Measurements from ENCODE around the gene PIEZO2.

The PIEZO2 gene

GRCh38 chr18:10951631-10952544 lies 197.5 kb downstream of the PIEZO2 start:
- no peaks in the 10 kb centered on the region for H4K20me1 ChIP-seq (ENCODE audit: control insufficient read depth, insufficient read depth, low read depth, low read length)
- H3K27me3 ChIP-seq (ENCODE audit: control insufficient read depth, low read length) = no peaks in the 10 kb centered on the region
- H3K9me3 ChIP-seq (ENCODE audit: control insufficient read depth, insufficient read depth, low read length) = no peaks in the 10 kb centered on the region
- no peaks in the 10 kb centered on the region for H3K36me3 ChIP-seq (ENCODE audit: control insufficient read depth, low read length)
- H3K4me3 ChIP-seq (ENCODE audit: low read length) = no peak overlapping the region
- H3F3A ChIP-seq (ENCODE audit: control insufficient read depth, insufficient read depth) = no peaks in the 10 kb centered on the region
- no peaks in the 10 kb centered on the region for H3K79me2 ChIP-seq (ENCODE audit: control insufficient read depth, low read length)
- no peak overlapping the region for H3K4me2 ChIP-seq (ENCODE audit: low read length)
- TF ChIP-seq CTCF (IDR thresholded peaks at IDR 0.05; ENCODE audit: low read depth, low read length, poor library complexity, severe bottlenecking) (no peak), EZH2phosphoT487 (IDR thresholded peaks at IDR 0.05; ENCODE audit: borderline replicate concordance, low read length) (no peak)
- H3K4me1 ChIP-seq (ENCODE audit: control insufficient read depth, low read length) = no peaks in the 10 kb centered on the region
- no peaks in the 10 kb centered on the region for H3K9me2 ChIP-seq (replicated peaks; ENCODE audit: control insufficient read depth, low read length)
- H3K27ac ChIP-seq (ENCODE audit: low read depth, low read length) = no peak overlapping the region

- H3K4me2 ChIP-seq (ENCODE audit: low read length) = no peak overlapping the region
- H3K79me2 ChIP-seq (ENCODE audit: control insufficient read depth, low read length) = no peaks in the 10 kb centered on the region
- H3K27me3 ChIP-seq (ENCODE audit: control insufficient read depth, low read length) = no peaks in the 10 kb centered on the region
- H3K27ac ChIP-seq (ENCODE audit: low read depth, low read length) = no peak overlapping the region
- H3K36me3 ChIP-seq (ENCODE audit: control insufficient read depth, low read length) = no peaks in the 10 kb centered on the region
- no peaks in the 10 kb centered on the region for H3K9me2 ChIP-seq (replicated peaks; ENCODE audit: control insufficient read depth, low read length)
- no peaks in the 10 kb centered on the region for H3K4me1 ChIP-seq (ENCODE audit: control insufficient read depth, low read length)
- H3K4me3 ChIP-seq (ENCODE audit: low read length) = no peak overlapping the region
- H3F3A ChIP-seq (ENCODE audit: control insufficient read depth, insufficient read depth) = no peaks in the 10 kb centered on the region
- peaks cover 4% of the 10 kb centered on the region; the same call in 1 of the 2 replicates for H3K9me3 ChIP-seq (ENCODE audit: control insufficient read depth, insufficient read depth, low read length)
- TF ChIP-seq EZH2phosphoT487 (IDR thresholded peaks at IDR 0.05; ENCODE audit: borderline replicate concordance, low read length) (no peak), CTCF (IDR thresholded peaks at IDR 0.05; ENCODE audit: low read depth, low read length, poor library complexity, severe bottlenecking) (no peak)
- H4K20me1 ChIP-seq (ENCODE audit: control insufficient read depth, insufficient read depth, low read depth, low read length) = no peaks in the 10 kb centered on the region
Observed at GRCh38 chr18:10950876-10951630, 198.3 kb downstream of the PIEZO2 start.

DNA sequence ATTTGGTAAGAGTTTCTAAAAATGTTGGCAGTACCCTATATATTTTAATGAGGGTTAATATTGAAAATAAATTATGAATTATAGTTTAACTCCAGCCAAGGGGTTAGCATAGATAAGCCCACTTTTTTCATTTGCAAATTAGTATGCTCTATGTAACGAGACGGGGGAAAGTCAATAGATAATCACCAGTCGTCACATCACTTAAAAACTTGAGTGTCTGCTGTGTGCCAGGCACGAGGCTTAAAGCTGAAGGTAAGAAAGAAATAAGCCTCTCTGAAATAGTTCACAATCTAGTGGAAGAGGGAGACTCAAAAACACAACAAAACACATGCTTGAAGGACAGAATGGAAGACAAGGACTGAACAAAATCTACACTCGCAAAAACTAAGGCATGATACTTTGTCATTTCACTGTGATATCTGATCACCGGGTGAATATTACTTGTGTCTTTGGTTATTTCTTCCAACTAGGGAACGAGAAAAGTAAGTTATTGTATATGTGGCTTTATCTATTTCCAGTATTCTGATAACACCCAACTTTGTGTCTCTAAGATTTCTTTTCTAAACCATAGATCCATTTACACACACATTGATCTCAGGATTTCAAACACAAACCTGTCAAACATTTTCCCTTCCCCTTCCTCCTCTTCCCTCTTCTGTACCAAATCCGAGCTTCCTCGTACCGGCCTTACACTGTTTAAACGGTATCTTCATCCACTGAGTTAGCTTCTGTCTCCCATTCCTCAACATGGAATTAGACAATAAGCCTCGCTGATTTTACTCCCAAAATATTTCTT lies 199.1 kb downstream of the PIEZO2 start:
- no peak overlapping the region for H3K27ac ChIP-seq (ENCODE audit: low read depth, low read length)
- no peaks in the 10 kb centered on the region for H3F3A ChIP-seq (ENCODE audit: control insufficient read depth, insufficient read depth)
- H3K9me2 ChIP-seq (replicated peaks; ENCODE audit: control insufficient read depth, low read length) = no peaks in the 10 kb centered on the region
- peaks cover 10% of the 10 kb centered on the region; the same call in 1 of the 2 replicates for H3K9me3 ChIP-seq (ENCODE audit: control insufficient read depth, insufficient read depth, low read length)
- H4K20me1 ChIP-seq (ENCODE audit: control insufficient read depth, insufficient read depth, low read depth, low read length) = no peaks in the 10 kb centered on the region
- no peak for TF ChIP-seq CTCF (IDR thresholded peaks at IDR 0.05; ENCODE audit: low read depth, low read length, poor library complexity, severe bottlenecking)
- TF ChIP-seq EZH2phosphoT487 (IDR thresholded peaks at IDR 0.05; ENCODE audit: borderline replicate concordance, low read length) = no peak
- H3K36me3 ChIP-seq (ENCODE audit: control insufficient read depth, low read length) = no peaks in the 10 kb centered on the region
- H3K4me1 ChIP-seq (ENCODE audit: control insufficient read depth, low read length) = no peaks in the 10 kb centered on the region
- H3K4me2 ChIP-seq (ENCODE audit: low read length) = no peak overlapping the region
- no peaks in the 10 kb centered on the region for H3K27me3 ChIP-seq (ENCODE audit: control insufficient read depth, low read length)
- no peak overlapping the region for H3K4me3 ChIP-seq (ENCODE audit: low read length)
- H3K79me2 ChIP-seq (ENCODE audit: control insufficient read depth, low read length) = no peaks in the 10 kb centered on the region

Data from DOHH2 (cell line).